K562 (cell line): Measurements from ENCODE around the gene COP1. TPM values are rescaled to one million over a fixed set of nuclear protein-coding genes. Genes with fewer than 3 reads are reported as not detected.

ENCODE experiments used
- ATAC-seq: fragments of 200-7000 bp; cut with Tn5 transposase; 3 replicates; pipeline ENCODE4 v1.9.1; 2020; ENCODE audit warnings: moderate library complexity
- BruUV-seq: library from RNA; stranded (reverse); fragments of 400-500 nt; replicated peaks from 2 replicates; lab custom pipeline; 2021; lab: Mats Ljungman, UMichigan
- CTCF ChIA-PET: fragments of 300-600 bp; formaldehyde crosslinking; extraction: SDS; loops from one replicate; lab custom pipeline; 2021; ENCODE audit warnings: low intra/inter-chr PET ratio; lab: Yijun Ruan, JAX
- POLR2A ChIA-PET: fragments of 300-600, 350-650 bp; sonication (Branson Sonifier 250); formaldehyde crosslinking; extraction: SDS; loops from one replicate; lab custom pipeline; 2021; ENCODE audit warnings: antibody characterized with exemption, inconsistent platforms; lab: Yijun Ruan, JAX
- DNase-seq, 4 experiments: peaks; one replicate each; pipeline versions ENCODE4 v3.0.0 to v3.0.0-alpha.2; 2011 to 2018; ENCODE audit warnings: low spot score in 3 of 4, mixed read lengths in 3 of 4; ENCODE audit errors: extremely low read depth in 1 of 4
- FAIRE-seq: peaks from 2 replicates; lab custom pipeline; 2011; peaks lifted over from hg19 to GRCh38; lab: Jason Lieb, UNC
- H2AFZ ChIP-seq: 2 replicates; pipeline ENCODE4 v1.6.0; 2011; ENCODE audit warnings: low read depth, low read length, control low read depth, inconsistent platforms
- H3K27ac ChIP-seq: fragments of 200-600 bp; 3 replicates; pipeline ENCODE4 v1.8.0; 2011; ENCODE audit warnings: low read depth, mild to moderate bottlenecking, control low read depth, inconsistent platforms, low read length, moderate library complexity, mixed read lengths; ENCODE audit errors: extremely low read depth
- H3K27me3 ChIP-seq, 2 experiments: fragments of 300-600 bp in 1 of 2; 2 replicates in 1 of 2; 3 replicates in 1 of 2; pipeline versions ENCODE4 v1.6.0 to v1.8.0; 2011; ENCODE audit warnings: inconsistent platforms in 2 of 2, low read length in 2 of 2, mild to moderate bottlenecking in 1 of 2, mixed read lengths in 1 of 2, moderate library complexity in 1 of 2; ENCODE audit not compliant: control insufficient read depth in 2 of 2, insufficient read depth in 2 of 2
- H3K36me3 ChIP-seq: fragments of 300-600 bp; 3 replicates; pipeline ENCODE4 v1.8.0; 2011; ENCODE audit warnings: mild to moderate bottlenecking, low read length, inconsistent platforms; ENCODE audit not compliant: control insufficient read depth, insufficient read depth
- H3K4me1 ChIP-seq, 2 experiments: fragments of 200-600 bp in 1 of 2; replicated peaks in 1 of 2; 2 replicates in 1 of 2; 3 replicates in 1 of 2; pipeline versions ENCODE4 v1.5.1 to v1.8.0; 2011; ENCODE audit warnings: inconsistent platforms in 2 of 2, low read length in 2 of 2, mild to moderate bottlenecking in 1 of 2, mixed read lengths in 1 of 2, moderate library complexity in 1 of 2; ENCODE audit not compliant: control insufficient read depth in 2 of 2, insufficient read depth in 2 of 2
- H3K4me2 ChIP-seq: 2 replicates; pipeline ENCODE4 v1.6.1; 2011; ENCODE audit warnings: low read length, control low read depth, inconsistent platforms, mixed read lengths; ENCODE audit not compliant: insufficient read depth
- H3K4me3 ChIP-seq: fragments of 200-600 bp; sonication (generic), shearing (Covaris generic); 2 replicates; pipeline ENCODE4 v1.5.1; 2016; ENCODE audit warnings: control low read depth, inconsistent platforms
- H3K79me2 ChIP-seq: fragments of 200-600 bp; 3 replicates; pipeline ENCODE4 v1.8.0; 2011; ENCODE audit warnings: low read length, inconsistent platforms; ENCODE audit not compliant: control insufficient read depth, insufficient read depth
- H3K9ac ChIP-seq, 2 experiments: 2 replicates each; pipeline versions ENCODE4 v1.6.0 to v1.6.1; 2011; ENCODE audit warnings: low read depth in 2 of 2, low read length in 2 of 2, control low read depth in 1 of 2, inconsistent platforms in 1 of 2, mild to moderate bottlenecking in 1 of 2, mixed read lengths in 1 of 2; ENCODE audit not compliant: insufficient read depth in 1 of 2
- H3K9me1 ChIP-seq: one replicate; pipeline ENCODE4 v1.6.0; 2011; ENCODE audit warnings: inconsistent platforms, mild to moderate bottlenecking, low read length, moderate library complexity; ENCODE audit not compliant: control insufficient read depth, insufficient read depth
- H3K9me3 ChIP-seq: replicated peaks from 2 replicates; pipeline ENCODE4 v1.5.1; 2011; ENCODE audit warnings: low read depth, low read length, inconsistent platforms; ENCODE audit not compliant: control insufficient read depth, insufficient read depth
- H4K20me1 ChIP-seq: replicated peaks from 2 replicates; pipeline ENCODE4 v1.6.1; 2011; ENCODE audit warnings: low read length, inconsistent platforms, mixed read lengths; ENCODE audit not compliant: control insufficient read depth, insufficient read depth
- CBFA2T2 ChIP-seq: fragments of 450-650 bp; conservative IDR thresholded peaks from 2 replicates; pipeline ENCODE4 v1.6.1; 2017; ENCODE audit warnings: mild to moderate bottlenecking
- FOXK1 ChIP-seq: sonication (generic); formaldehyde crosslinking; IDR thresholded peaks from 2 replicates; pipeline ENCODE4 v1.8.0; 2022; ENCODE audit warnings: missing genetic modification reagents, mild to moderate bottlenecking, borderline replicate concordance
- GTF2F1 ChIP-seq: IDR thresholded peaks from 2 replicates; pipeline ENCODE4 v1.6.1; 2011; ENCODE audit warnings: low read depth, low read length, improper control_type of control experiment
- HCFC1 ChIP-seq: IDR thresholded peaks from 2 replicates; pipeline ENCODE4 v1.6.1; 2012; ENCODE audit warnings: low read depth, low read length, improper control_type of control experiment
- NBN ChIP-seq: fragments of 450-650 bp; IDR thresholded peaks from 2 replicates; pipeline ENCODE4 v1.6.1; 2016; ENCODE audit warnings: low read depth, mild to moderate bottlenecking
- NR4A1 ChIP-seq, 2 experiments: fragments of 250-450 bp in 1 of 2; fragments of 450-650 bp in 1 of 2; sonication (Bioruptor Pico) in 1 of 2; IDR thresholded peaks; 2 replicates each; pipeline versions ENCODE4 v1.4.0 to v1.6.1; 2016 to 2020; ENCODE audit warnings: mild to moderate bottlenecking in 2 of 2, missing compliant biosample characterization in 1 of 2, missing genetic modification characterization in 1 of 2, moderate library complexity in 1 of 2
- POLR3A ChIP-seq: IDR thresholded peaks from 2 replicates; pipeline ENCODE4 v1.6.1; 2011; ENCODE audit warnings: borderline replicate concordance, mild to moderate bottlenecking, moderate library complexity; ENCODE audit not compliant: insufficient read length, insufficient read depth; ENCODE audit errors: extremely low read depth
- POU5F1 ChIP-seq: fragments of 150-350 bp; IDR thresholded peaks from 2 replicates; pipeline ENCODE4 v1.6.1; 2014; ENCODE audit warnings: borderline replicate concordance, low read length, low read depth, mild to moderate bottlenecking; ENCODE audit not compliant: partially characterized antibody
- PTTG1 ChIP-seq: fragments of 450-650 bp; IDR thresholded peaks from 2 replicates; pipeline ENCODE4 v1.6.1; 2016; ENCODE audit warnings: low read depth, mild to moderate bottlenecking, missing genetic modification characterization, missing compliant biosample characterization
- TCF3 ChIP-seq: sonication (generic); formaldehyde crosslinking; IDR thresholded peaks from 2 replicates; pipeline ENCODE4 v1.4.0; 2020; ENCODE audit warnings: mild to moderate bottlenecking, missing genetic modification reagents
- ZFP30 ChIP-seq: fragments of 250-450 bp; sonication (Bioruptor Pico); IDR thresholded peaks from 2 replicates; pipeline ENCODE4 v1.8.0; 2022; ENCODE audit warnings: moderate library complexity, mild to moderate bottlenecking, inconsistent platforms, borderline replicate concordance
- ZNF24 ChIP-seq: fragments of 450-650 bp; IDR thresholded peaks from 2 replicates; pipeline ENCODE4 v1.6.1; 2016
- ZNF445 ChIP-seq: fragments of 250-450 bp; sonication (Bioruptor Pico); IDR thresholded peaks from 2 replicates; pipeline ENCODE4 v1.4.0; 2020; ENCODE audit warnings: low read depth, mild to moderate bottlenecking, moderate library complexity
- ZZZ3 ChIP-seq: fragments of 450-650 bp; IDR thresholded peaks from 2 replicates; pipeline ENCODE4 v1.6.1; 2016; ENCODE audit warnings: antibody characterized with exemption, mild to moderate bottlenecking, moderate library complexity
- WGBS: fragments of 100-300 bp; shearing (Covaris generic); methylation state at CpG from one replicate; pipeline ENCODE4 v1.1.6; 2016; ENCODE audit warnings: low coverage, mixed read lengths; ENCODE audit not compliant: insufficient coverage; ENCODE audit errors: missing lambda C conversion rate; 5-methylcytosine and 5-hydroxymethylcytosine counted together
- in situ Hi-C: fragments of 300-500 bp; cut with MboI; formaldehyde crosslinking; loops from 4 replicates; pipeline ENCODE4 v1.15.0; 2018; ENCODE audit warnings: inconsistent platforms, mixed read lengths
- intact Hi-C: fragments of 100-400 bp; cut with micrococcal nuclease; formaldehyde crosslinking; loops from 2 replicates; pipeline ENCODE4 v1.14.2; 2022
- polyA plus RNA-seq, 8 experiments: library from polyadenylated mRNA; depleted of rRNA in 4 of 8; stranded (reverse) in 5 of 8; unstranded in 3 of 8; fragments of >200 nt; fragmentation: Nextera tagmentation in 2 of 8; fragmentation: Illumina TruSeq in 1 of 8; extraction: Ambion mirVana in 2 of 8; extraction: Trizol in 1 of 8; gene quantifications; 2 replicates each; pipeline versions ENCODE4 v1.2.1 to v1.2.3, GENCODE V29; 2011 to 2014; ENCODE audit warnings: inconsistent platforms in 1 of 8, missing spikeins in 1 of 8
- total RNA-seq, 7 experiments: library from RNA; depleted of rRNA in 6 of 7; stranded (reverse); fragments of >200 nt in 6 of 7; fragmentation: Illumina TruSeq in 2 of 7; extraction: Trizol in 2 of 7; gene quantifications; 2 replicates each; pipeline versions ENCODE4 v1.2.1 to v1.2.3, GENCODE V29; 2011 to 2021; ENCODE audit warnings: low replicate concordance in 1 of 7
- TF ChIP-seq, protein P1 (sequence below): fragments of 250-450 bp; sonication (Bioruptor Pico); IDR thresholded peaks from 2 replicates; pipeline ENCODE4 v1.8.0; 2021; ENCODE audit warnings: mild to moderate bottlenecking, moderate library complexity

The COP1 gene
- total and polyA plus RNA-seq, 9 of the 15 experiments (the other 6 are each of a cell fraction or from before 2014, with no cell fraction given): 25.8 to 77.7 (median 58.6) TPM

- intact Hi-C loops: no loop called here
- H3K4me1 ChIP-seq: no peaks in the 10 kb centered on the region
- TF ChIP-seq FOXK1: no peak
- no peak for TF ChIP-seq POU5F1
- TF ChIP-seq TCF3 (CRISPR knock-in tag): no peak
- no peak for TF ChIP-seq ZFP30 (CRISPR knock-in tag)
- TF ChIP-seq ZNF24: no peak
- TF ChIP-seq PTTG1 (tag): no peak
- TF ChIP-seq ZNF445 (CRISPR knock-in tag): no peak
- no peak for TF ChIP-seq ZZZ3
- TF ChIP-seq NBN: no peak
- no peak for TF ChIP-seq HCFC1
- TF ChIP-seq CBFA2T2: no peak
- TF ChIP-seq, protein P1, sequence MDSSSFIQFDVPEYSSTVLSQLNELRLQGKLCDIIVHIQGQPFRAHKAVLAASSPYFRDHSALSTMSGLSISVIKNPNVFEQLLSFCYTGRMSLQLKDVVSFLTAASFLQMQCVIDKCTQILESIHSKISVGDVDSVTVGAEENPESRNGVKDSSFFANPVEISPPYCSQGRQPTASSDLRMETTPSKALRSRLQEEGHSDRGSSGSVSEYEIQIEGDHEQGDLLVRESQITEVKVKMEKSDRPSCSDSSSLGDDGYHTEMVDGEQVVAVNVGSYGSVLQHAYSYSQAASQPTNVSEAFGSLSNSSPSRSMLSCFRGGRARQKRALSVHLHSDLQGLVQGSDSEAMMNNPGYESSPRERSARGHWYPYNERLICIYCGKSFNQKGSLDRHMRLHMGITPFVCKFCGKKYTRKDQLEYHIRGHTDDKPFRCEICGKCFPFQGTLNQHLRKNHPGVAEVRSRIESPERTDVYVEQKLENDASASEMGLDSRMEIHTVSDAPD: no peak
- TF ChIP-seq GTF2F1: no peak
- TF ChIP-seq POLR3A: no peak
- no peak for TF ChIP-seq NR4A1 (CRISPR knock-in tag; IDR thresholded peaks at IDR 0.05)
- TF ChIP-seq NR4A1 (tag; IDR thresholded peaks at IDR 0.05): no peak
- TF ChIP-seq, all 486 proteins: peak for 0
- in situ Hi-C loops: no loop called here
- no peak overlapping the region for H3K27ac ChIP-seq
- no peaks in the 10 kb centered on the region for H4K20me1 ChIP-seq
- no peaks in the 10 kb centered on the region for H3K27me3 ChIP-seq
- H3K9ac ChIP-seq: no peak overlapping the region
- no peaks in the 10 kb centered on the region for H3K9me3 ChIP-seq
- no peak overlapping the region for H2AFZ ChIP-seq
- H3K79me2 ChIP-seq: no peaks in the 10 kb centered on the region
- ChIA-PET POLR2A (no interaction called here), CTCF (no interaction called here)
- no TSS peak for BruUV-seq
- no peak for DNase-seq
- H3K4me2 ChIP-seq: no peak overlapping the region
- H3K9me1 ChIP-seq: no peaks in the 10 kb centered on the region
- H3K4me3 ChIP-seq: no peak overlapping the region
- no peak for FAIRE-seq
- no peak for ATAC-seq
- no peaks in the 10 kb centered on the region for H3K36me3 ChIP-seq
- WGBS: 4% methylated on average over 2 of the region's 2 CpGs
These were observed 288.7 kb downstream of the COP1 start for GRCh38 chr1:175918364-175918801.
